ENCODE results near the gene CLNK.
A peak's percentile ranks its signal among the peaks of the same experiment; 100 is the strongest.

The CLNK gene

GRCh38 chr4:10684631-10685030 is at the start of gene CLNK:
Gene CLNK (minus strand): TSS chr4:10684768. CDS start chr4:10667869, 16,899 bp downstream.
- DNase-seq (ENCODE audit: low spot score), result no peak

GRCh38 chr4:10733481-10734062 is 49.0 kb upstream of the CLNK start:
- no peak for DNase-seq (ENCODE audit: low spot score)

- DNase-seq (ENCODE audit: low spot score), result no peak
These were observed 48.4 kb upstream of the CLNK start for GRCh38 chr4:10732914-10733415.

GRCh38 chr4:10732235-10732913 is 47.8 kb upstream of the CLNK start:
- DNase-seq (ENCODE audit: low spot score), result no peak

- no peak for DNase-seq (ENCODE audit: low spot score)
These were observed 47.1 kb upstream of the CLNK start for GRCh38 chr4:10731690-10732089.

GRCh38 chr4:10731162-10731561 is 46.6 kb upstream of the CLNK start:
- no peak for DNase-seq (ENCODE audit: low spot score)

GRCh38 chr4:10730590-10730989 is 46.0 kb upstream of the CLNK start:
- no peak for DNase-seq (ENCODE audit: low spot score)

GRCh38 chr4:10730019-10730418 is 45.5 kb upstream of the CLNK start:
- no peak for DNase-seq (ENCODE audit: low spot score)

GRCh38 chr4:10729366-10729765 is 44.8 kb upstream of the CLNK start:
- DNase-seq (ENCODE audit: low spot score), result no peak

GRCh38 chr4:10728016-10728415 is 43.4 kb upstream of the CLNK start:
- DNase-seq (ENCODE audit: low spot score), result no peak

GRCh38 chr4:10727140-10727880 is 42.7 kb upstream of the CLNK start:
- no peak for DNase-seq (ENCODE audit: low spot score)

- DNase-seq (ENCODE audit: low spot score), result no peak
These were observed 38.4 kb upstream of the CLNK start for GRCh38 chr4:10722957-10723356.

- DNase-seq (ENCODE audit: low spot score), result no peak
These were observed 37.0 kb upstream of the CLNK start for GRCh38 chr4:10721616-10722015.

GRCh38 chr4:10716163-10716562 is 31.6 kb upstream of the CLNK start:
- no peak for DNase-seq (ENCODE audit: low spot score)

- DNase-seq (ENCODE audit: low spot score), result no peak
These were observed 31.1 kb upstream of the CLNK start for GRCh38 chr4:10715696-10716095.

- DNase-seq (ENCODE audit: low spot score), result no peak
These were observed 30.6 kb upstream of the CLNK start for GRCh38 chr4:10715135-10715534.

- DNase-seq (ENCODE audit: low spot score), result no peak
These were observed 29.0 kb upstream of the CLNK start for GRCh38 chr4:10713591-10713990.

- no peak for DNase-seq (ENCODE audit: low spot score)
These were observed 21.7 kb upstream of the CLNK start for GRCh38 chr4:10706236-10706635.

- no peak for DNase-seq (ENCODE audit: low spot score)
These were observed 19.9 kb upstream of the CLNK start for GRCh38 chr4:10704430-10704810.

GRCh38 chr4:10703766-10704429 is 19.3 kb upstream of the CLNK start:
- no peak for DNase-seq (ENCODE audit: low spot score)

- DNase-seq (ENCODE audit: low spot score), result no peak
These were observed 18.6 kb upstream of the CLNK start for GRCh38 chr4:10703156-10703555.

GRCh38 chr4:10701702-10702460 is 17.3 kb upstream of the CLNK start:
- peak; percentile 21 for DNase-seq (ENCODE audit: low spot score)

Data from SW480 (cell line).